ENCODE data around the gene PSD2. TPM values are rescaled to one million over a fixed set of nuclear protein-coding genes. Genes with fewer than 3 reads are reported as not detected.

The PSD2 gene
- total and polyA plus RNA-seq, 4 donors: 0.05 TPM; not detected in 3

GRCh38 chr5:139816566-139816965 lies 21.0 kb downstream of the PSD2 start (continued):
- TF ChIP-seq REST (IDR thresholded peaks at IDR 0.05) (no peak), EGR1 (IDR thresholded peaks at IDR 0.05; ENCODE audit: low read depth in 2 of 2) (no peak), JUND (IDR thresholded peaks at IDR 0.05) (no peak), HNF4A (conservative IDR thresholded peaks at IDR 0.05) (no peak), SP1 (IDR thresholded peaks at IDR 0.05) (no peak), FOXA2 (IDR thresholded peaks at IDR 0.05) (no peak), FOXA1 (IDR thresholded peaks at IDR 0.05) (no peak)
- TF ChIP-seq, protein P1, sequence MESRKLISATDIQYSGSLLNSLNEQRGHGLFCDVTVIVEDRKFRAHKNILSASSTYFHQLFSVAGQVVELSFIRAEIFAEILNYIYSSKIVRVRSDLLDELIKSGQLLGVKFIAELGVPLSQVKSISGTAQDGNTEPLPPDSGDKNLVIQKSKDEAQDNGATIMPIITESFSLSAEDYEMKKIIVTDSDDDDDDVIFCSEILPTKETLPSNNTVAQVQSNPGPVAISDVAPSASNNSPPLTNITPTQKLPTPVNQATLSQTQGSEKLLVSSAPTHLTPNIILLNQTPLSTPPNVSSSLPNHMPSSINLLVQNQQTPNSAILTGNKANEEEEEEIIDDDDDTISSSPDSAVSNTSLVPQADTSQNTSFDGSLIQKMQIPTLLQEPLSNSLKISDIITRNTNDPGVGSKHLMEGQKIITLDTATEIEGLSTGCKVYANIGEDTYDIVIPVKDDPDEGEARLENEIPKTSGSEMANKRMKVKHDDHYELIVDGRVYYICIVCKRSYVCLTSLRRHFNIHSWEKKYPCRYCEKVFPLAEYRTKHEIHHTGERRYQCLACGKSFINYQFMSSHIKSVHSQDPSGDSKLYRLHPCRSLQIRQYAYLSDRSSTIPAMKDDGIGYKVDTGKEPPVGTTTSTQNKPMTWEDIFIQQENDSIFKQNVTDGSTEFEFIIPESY (IDR thresholded peaks at IDR 0.05): no peak
- TF ChIP-seq, protein P2, sequence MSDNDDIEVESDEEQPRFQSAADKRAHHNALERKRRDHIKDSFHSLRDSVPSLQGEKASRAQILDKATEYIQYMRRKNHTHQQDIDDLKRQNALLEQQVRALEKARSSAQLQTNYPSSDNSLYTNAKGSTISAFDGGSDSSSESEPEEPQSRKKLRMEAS (IDR thresholded peaks at IDR 0.05): no peak

DNA sequence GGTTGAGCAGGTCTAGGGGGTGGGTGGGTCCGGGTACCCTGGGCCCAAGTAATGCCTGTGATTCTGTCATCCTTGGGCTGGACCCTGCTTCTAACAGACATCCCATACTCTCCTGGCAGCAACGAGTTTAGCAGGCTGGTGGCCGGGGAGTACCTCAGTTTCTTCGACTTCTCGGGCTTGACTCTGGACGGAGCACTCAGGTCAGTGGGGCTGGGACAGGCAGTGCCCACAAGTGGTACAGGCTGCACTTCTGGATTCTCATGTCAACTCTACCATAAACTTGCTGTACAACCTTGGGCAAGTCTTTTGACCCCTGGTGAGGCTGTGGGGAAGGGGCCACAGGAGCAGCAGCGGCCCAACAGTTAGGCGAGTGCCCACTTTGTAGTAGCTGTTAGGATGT lies 21.8 kb downstream of the PSD2 start:
- DNase-seq (ENCODE audit: low spot score): no peak
- no peaks in the 10 kb centered on the region for H3K9me3 ChIP-seq (ENCODE audit: control insufficient read depth in 4 of 4, low read length in 3 of 4)
- WGBS: 89% methylated on average over 8 of the region's 8 CpGs

More for the DNA sequence above, 21.8 kb downstream of the PSD2 start:
- Histone ChIP-seq H3K27ac (ENCODE audit: low read depth in 1 of 2, low read length in 2 of 2) (no peak overlapping the region), H3K9ac (ENCODE audit: low read depth in 1 of 2, low read length in 2 of 2) (no peak overlapping the region), H3K36me3 (ENCODE audit: control insufficient read depth in 4 of 4, insufficient read depth in 3 of 4, low read depth in 1 of 4, low read length in 3 of 4) (no peaks in the 10 kb centered on the region), H3K4me3 (ENCODE audit: low read depth in 1 of 3, low read length in 3 of 3) (no peak overlapping the region), H3K27me3 (ENCODE audit: control insufficient read depth in 4 of 4, insufficient read depth in 4 of 4, low read length in 3 of 4) (no peaks in the 10 kb centered on the region), H3K4me1 (ENCODE audit: control insufficient read depth in 4 of 4, insufficient read depth in 4 of 4, low read length in 3 of 4) (no peaks in the 10 kb centered on the region)
- TF ChIP-seq, protein P1 (IDR thresholded peaks at IDR 0.05): no peak
- TF ChIP-seq REST (IDR thresholded peaks at IDR 0.05) (no peak), RXRA (IDR thresholded peaks at IDR 0.05) (no peak), FOXA2 (IDR thresholded peaks at IDR 0.05) (no peak), RAD21 (IDR thresholded peaks at IDR 0.05) (no peak), FOXA1 (IDR thresholded peaks at IDR 0.05) (no peak), SP1 (IDR thresholded peaks at IDR 0.05) (no peak), YY1 (IDR thresholded peaks at IDR 0.05) (no peak), HNF4A (conservative IDR thresholded peaks at IDR 0.05) (no peak), GABPA (IDR thresholded peaks at IDR 0.05 in 1 of 2, conservative IDR thresholded peaks at IDR 0.05 in 1 of 2) (no peak), HNF4G (IDR thresholded peaks at IDR 0.05) (no peak), JUND (IDR thresholded peaks at IDR 0.05) (no peak), NR2F2 (IDR thresholded peaks at IDR 0.05) (no peak)
